Activated CD8-positive, alpha-beta memory T cell treated with anti-CD3 and anti-CD28 coated beads for 1 hour (primary cell): ENCODE data around the gene RIMS3.
"Not testable (repeated sequence)": the region's sequence is repeated elsewhere in the genome, so short reads cannot be mapped to it uniquely, and the experiment has no call there.

Source experiments
- DNase-seq, 2 donors: peaks; one replicate each; pipeline ENCODE4 v3.0.0-alpha.2; 2020; ENCODE audit warnings: low read depth in 1 of 2; ENCODE audit errors: extremely low read depth in 1 of 2

The RIMS3 gene

GRCh38 chr1:40633523-40633922 lies 32.0 kb downstream of the RIMS3 start:
- DNase-seq: no peak

- no peak for DNase-seq
Measured at GRCh38 chr1:40630488-40631223, 34.8 kb downstream of the RIMS3 start.

GRCh38 chr1:40629546-40629945 lies 35.9 kb downstream of the RIMS3 start:
- DNase-seq: not testable (repeated sequence)

DNA sequence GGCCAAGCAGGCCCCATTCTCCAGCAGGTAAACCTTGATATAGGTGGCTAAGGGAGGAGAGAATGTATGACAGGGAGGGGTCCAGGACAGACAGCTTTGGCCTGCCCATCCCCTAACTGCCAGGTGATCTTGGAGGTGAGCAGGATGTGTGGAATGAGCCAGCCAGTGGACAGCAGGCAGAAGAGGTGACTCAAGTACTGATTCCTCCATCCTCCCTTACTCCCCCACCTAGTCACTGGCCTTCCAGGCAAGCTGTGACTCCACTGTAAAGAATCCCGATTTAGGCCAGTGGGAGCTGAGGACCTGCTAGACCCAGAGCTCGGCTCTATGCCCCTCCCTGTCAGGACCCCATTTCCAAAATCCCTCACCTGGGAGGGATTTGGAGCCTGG lies 36.6 kb downstream of the RIMS3 start:
- DNase-seq: no peak

GRCh38 chr1:40627987-40628902 lies 37.2 kb downstream of the RIMS3 start:
- DNase-seq: no peak

- no peak for DNase-seq
Measured at GRCh38 chr1:40626383-40626770, 39.1 kb downstream of the RIMS3 start.

DNA sequence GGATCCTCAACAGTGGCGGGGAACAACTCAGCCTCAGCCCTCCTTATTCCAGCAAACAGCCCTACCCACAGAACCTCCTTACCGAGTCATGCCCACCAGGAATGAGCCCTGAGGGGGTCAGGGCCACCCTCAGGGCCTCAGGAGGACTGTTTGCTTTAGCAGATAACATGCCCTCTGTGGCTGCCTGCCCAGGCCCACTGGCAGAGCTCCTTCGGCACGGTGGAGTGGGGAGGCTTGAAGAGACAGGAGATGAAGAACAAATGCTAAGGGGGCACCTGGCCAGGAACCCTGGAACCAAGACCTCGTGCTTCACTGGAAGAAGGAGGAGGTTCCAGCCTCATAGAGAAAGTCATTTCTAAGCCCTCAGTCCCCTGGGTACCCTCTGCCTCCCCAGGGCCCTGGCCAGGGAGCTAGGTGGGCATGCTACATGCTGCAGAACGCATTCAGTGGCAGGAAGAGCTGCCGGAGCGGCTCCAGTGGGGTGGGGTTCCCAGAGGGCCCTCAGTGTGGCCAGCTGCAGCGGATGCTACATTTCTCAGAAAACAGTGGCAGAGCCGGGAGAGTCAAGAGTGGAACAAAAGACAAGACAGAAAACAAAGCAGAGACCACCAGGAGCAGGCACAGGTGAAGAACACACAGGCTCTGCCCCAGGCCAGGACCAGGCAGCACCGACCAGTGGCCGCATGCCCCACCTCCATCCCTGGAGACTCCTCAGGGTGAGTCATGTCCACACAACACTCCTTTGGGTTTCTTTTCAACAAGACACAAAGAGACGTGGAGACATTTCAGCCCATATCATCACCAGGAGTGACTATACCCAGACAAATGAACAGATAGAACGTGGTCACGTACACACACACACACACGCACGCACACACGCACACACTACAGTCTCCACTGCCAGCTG lies 39.8 kb downstream of the RIMS3 start:
- no peak for DNase-seq

- DNase-seq: no peak
Measured at GRCh38 chr1:40625076-40625475, 40.4 kb downstream of the RIMS3 start.

DNA sequence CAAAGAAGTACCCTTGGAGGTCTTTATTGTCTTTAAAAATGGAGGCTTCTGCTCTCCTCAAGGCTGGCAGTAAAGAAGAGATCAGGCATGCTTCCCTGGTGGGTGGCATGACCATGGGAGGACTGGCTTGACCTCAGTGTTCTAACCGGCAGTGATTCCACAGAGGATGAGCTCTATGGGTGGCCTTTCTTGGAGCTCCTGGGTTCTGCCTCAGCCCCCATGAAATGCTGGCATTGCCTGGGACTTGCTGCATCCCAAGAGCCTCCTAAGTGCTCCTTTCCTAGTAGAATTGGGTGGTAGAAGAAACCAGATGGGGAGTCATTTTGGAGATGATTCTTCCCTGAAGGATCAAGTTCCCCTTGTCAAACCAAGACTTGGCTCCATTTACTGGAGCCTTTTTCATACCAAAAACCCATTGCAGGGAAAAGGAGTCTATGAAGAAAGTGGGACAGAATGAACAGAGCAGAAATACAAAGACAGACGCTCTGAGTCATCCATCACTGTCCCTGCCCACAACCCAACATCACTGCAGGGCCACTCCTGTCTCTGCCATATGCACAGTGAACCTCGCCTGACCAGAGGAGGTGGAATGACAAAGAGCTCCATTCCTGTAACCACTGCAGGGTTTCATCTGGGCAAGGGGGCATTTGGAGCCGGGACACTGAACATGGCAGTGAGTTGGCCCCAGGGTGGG lies 42.4 kb downstream of the RIMS3 start:
- DNase-seq: no peak

GRCh38 chr1:40621821-40622450 lies 43.5 kb downstream of the RIMS3 start:
- DNase-seq: no peak

DNA sequence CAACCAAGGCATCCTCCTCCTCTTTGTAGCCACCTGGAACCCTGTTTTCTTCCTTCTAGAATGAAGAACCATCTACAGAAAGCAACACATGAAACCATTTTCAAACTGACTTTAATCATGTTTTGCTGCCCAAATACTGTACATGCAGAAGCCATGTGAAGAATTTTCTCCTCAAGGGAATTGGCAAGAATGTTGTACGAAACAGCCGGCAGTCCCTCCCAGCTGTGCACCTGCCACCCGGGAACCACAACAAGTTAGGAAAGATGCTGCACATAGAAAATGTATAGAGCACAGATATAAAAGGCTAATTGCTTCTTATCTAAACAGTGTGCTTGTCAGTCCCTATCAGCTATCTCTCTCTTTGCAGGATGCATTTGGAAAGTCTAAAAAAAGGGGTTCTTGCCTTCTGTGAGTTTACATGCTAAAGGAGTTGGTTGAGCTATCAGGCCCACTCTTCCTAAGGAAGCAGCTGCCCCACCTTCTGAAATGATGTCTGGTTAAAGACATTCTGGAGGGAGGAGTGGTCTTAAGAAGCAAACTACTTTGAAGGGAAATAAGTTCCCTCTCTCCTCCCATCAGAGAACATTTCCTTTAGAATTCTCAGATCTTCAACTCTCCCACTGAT lies 44.8 kb downstream of the RIMS3 start:
- no peak for DNase-seq

DNA sequence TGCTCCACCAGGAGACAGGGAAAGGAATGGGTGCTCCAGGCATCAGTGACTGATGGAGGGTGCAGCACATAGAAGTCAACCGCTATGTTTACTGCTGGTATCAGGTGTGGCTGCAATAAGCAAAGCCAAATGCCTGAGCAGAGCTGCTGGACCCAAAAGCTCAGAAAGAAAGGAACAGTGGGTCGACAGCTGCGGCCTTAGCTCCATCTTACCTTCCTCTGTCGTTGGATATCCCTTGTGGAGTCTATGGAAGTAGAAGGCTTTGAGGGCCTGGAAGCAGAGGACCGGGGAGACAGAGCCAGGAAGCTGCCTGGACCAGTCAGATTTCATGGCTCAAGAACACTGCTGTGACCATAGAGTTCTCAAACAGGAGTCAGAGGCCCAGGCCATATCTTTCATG lies 45.3 kb downstream of the RIMS3 start:
- DNase-seq: no peak

- no peak for DNase-seq
Measured at GRCh38 chr1:40618108-40618507, 47.4 kb downstream of the RIMS3 start.

DNA sequence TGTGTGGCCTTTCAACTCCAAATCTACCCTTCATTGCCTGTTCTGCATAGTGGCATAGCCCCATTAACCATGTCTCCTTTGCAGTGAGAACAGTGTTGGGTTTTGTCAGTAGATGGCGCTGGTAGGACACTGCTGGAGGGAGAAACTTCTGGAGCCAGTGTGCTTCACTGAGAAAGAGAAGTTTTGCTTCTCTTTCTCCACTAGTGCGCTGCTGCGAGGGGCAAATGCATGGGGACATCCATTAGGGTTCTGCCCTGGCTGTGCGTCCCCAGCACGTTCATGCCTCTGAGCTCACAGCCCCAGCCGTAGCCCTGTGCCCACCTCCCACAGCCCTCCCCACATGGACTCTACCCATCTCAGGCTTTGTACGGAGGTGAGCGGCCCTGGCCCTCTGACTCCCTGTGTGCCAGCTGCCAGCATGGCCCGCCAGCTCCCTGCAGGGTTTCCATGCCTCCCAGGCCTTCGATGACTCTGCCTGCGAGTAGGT lies 53.1 kb downstream of the RIMS3 start:
- peak; percentile 24 to 40 for DNase-seq

- no peak for DNase-seq
Measured at GRCh38 chr1:40610156-40610555, 55.3 kb downstream of the RIMS3 start.

GRCh38 chr1:40607921-40608320 lies 57.6 kb downstream of the RIMS3 start:
- no peak for DNase-seq

DNA sequence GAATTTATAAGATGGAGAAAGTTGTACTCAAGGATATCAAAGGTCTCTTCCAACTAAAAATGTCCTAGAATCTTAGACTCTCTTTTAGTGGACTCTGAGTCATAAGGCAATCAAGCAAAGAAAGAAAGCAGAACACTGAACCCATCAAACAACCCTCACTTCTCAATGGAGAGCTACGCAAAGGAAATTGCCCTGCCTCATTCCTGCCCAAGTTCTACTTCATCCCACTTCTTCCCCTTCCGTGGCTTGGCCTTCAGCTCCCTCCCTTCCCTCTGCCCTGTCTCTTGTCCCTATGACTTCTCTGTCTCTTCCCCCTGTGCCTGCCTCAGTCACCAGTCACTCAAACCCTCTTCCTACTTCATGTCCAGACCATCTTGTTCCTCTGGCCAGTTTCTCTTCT lies 58.5 kb downstream of the RIMS3 start:
- DNase-seq: no peak

GRCh38 chr1:40606194-40606593 lies 59.3 kb downstream of the RIMS3 start:
- DNase-seq: no peak

DNA sequence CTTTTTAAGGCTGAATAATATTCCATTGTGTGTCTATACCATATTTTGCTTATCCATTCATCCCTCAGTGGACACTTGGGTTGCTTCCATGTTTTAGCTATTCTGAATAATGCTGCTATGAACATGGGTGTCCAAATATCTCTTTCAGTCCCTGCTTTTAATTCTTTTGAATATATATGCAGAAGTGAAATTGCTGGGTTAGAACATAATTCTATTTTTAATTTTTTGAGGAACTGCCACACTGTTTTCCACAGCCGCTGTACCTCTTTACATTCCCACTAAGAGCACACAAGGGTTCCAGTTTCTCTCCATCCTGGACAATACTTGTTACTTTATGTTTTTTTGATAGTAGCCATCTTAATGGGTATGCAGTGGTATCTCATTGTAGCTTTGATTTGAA lies 65.6 kb downstream of the RIMS3 start:
- DNase-seq: no peak
